A673 (cell line): ENCODE data around the gene FRMPD1. TPM values are rescaled to one million over a fixed set of nuclear protein-coding genes. Genes with fewer than 3 reads are reported as not detected.

ENCODE experiments used
- BruUV-seq: library from RNA; stranded (reverse); fragments of 400-500 nt; replicated peaks from 2 replicates; lab custom pipeline; 2021; lab: Mats Ljungman, UMichigan
- CTCF ChIA-PET: fragments of 300-600 bp; sonication (Branson Sonifier 250); formaldehyde crosslinking; loops from one replicate; lab custom pipeline; 2022; ENCODE audit warnings: antibody characterized with exemption; lab: Charles Lee
- POLR2A ChIA-PET: fragments of 300-600 bp; sonication (Branson Sonifier 250); formaldehyde crosslinking; loops from one replicate; lab custom pipeline; 2022; ENCODE audit warnings: antibody characterized with exemption; ENCODE audit not compliant: low non-redundant PET; lab: Charles Lee
- DNase-seq: peaks from one replicate; pipeline ENCODE4 v3.0.0-alpha.2; 2015; ENCODE audit warnings: low spot score
- H3K27ac ChIP-seq: fragments of 200-600 bp; sonication (generic); 2 replicates; pipeline ENCODE4 v1.5.1; 2016; ENCODE audit warnings: mixed run types, low read depth, mild to moderate bottlenecking, mixed read lengths, antibody characterized with exemption, low read length; ENCODE audit not compliant: poor library complexity, severe bottlenecking
- H3K27me3 ChIP-seq: fragments of 200-600 bp; sonication (generic); replicated peaks from 2 replicates; pipeline ENCODE4 v1.6.1; 2017; ENCODE audit warnings: mixed run types, low read depth, mild to moderate bottlenecking, mixed read lengths, antibody characterized with exemption, low read length; ENCODE audit not compliant: insufficient read depth, poor library complexity
- H3K36me3 ChIP-seq: fragments of 200-600 bp; sonication (generic); 2 replicates; pipeline ENCODE4 v1.6.1; 2016; ENCODE audit warnings: mixed run types, mild to moderate bottlenecking, mixed read lengths, antibody characterized with exemption, low read length; ENCODE audit not compliant: insufficient read depth, poor library complexity, severe bottlenecking
- H3K4me1 ChIP-seq: fragments of 200-600 bp; sonication (generic); 2 replicates; pipeline ENCODE4 v1.6.1; 2017; ENCODE audit warnings: mixed run types, mild to moderate bottlenecking, mixed read lengths, antibody characterized with exemption, low read length; ENCODE audit not compliant: insufficient read depth, poor library complexity, severe bottlenecking
- H3K4me3 ChIP-seq: fragments of 200-600 bp; sonication (generic); 2 replicates; pipeline ENCODE4 v1.5.1; 2016; ENCODE audit warnings: low read depth, mixed run types, mild to moderate bottlenecking, mixed read lengths, low read length; ENCODE audit not compliant: poor library complexity, severe bottlenecking
- H3K9me3 ChIP-seq: fragments of 200-600 bp; sonication (generic); 2 replicates; pipeline ENCODE4 v1.6.1; 2016; ENCODE audit warnings: mixed run types, low read depth, mild to moderate bottlenecking, mixed read lengths, antibody characterized with exemption, low read length; ENCODE audit not compliant: poor library complexity, severe bottlenecking
- EZH2 ChIP-seq: fragments of 200-600 bp; sonication (generic); IDR thresholded peaks from 2 replicates; pipeline ENCODE4 v1.6.1; 2017; ENCODE audit warnings: borderline replicate concordance, low read depth, mild to moderate bottlenecking, mixed read lengths, antibody characterized with exemption, low read length; ENCODE audit not compliant: poor library complexity, severe bottlenecking
- intact Hi-C: fragments of 100-400 bp; cut with micrococcal nuclease; formaldehyde crosslinking; loops from one replicate; pipeline ENCODE4 v1.10.0; 2022; ENCODE audit not compliant: unreplicated experiment
- total RNA-seq: library from RNA; stranded (reverse); gene quantifications from 2 replicates; pipeline ENCODE4 v1.2.3, GENCODE V29; 2021
- TF ChIP-seq, protein P1 (sequence below): fragments of 300-800, 200-600 bp; sonication (generic); conservative IDR thresholded peaks from 2 replicates; pipeline ENCODE4 v1.5.1; 2017; ENCODE audit warnings: low read depth, mild to moderate bottlenecking, antibody characterized with exemption, low read length, moderate library complexity, mixed read lengths

The FRMPD1 gene
- total RNA-seq, 1 experiment from 2014 or later, result not detected

DNA sequence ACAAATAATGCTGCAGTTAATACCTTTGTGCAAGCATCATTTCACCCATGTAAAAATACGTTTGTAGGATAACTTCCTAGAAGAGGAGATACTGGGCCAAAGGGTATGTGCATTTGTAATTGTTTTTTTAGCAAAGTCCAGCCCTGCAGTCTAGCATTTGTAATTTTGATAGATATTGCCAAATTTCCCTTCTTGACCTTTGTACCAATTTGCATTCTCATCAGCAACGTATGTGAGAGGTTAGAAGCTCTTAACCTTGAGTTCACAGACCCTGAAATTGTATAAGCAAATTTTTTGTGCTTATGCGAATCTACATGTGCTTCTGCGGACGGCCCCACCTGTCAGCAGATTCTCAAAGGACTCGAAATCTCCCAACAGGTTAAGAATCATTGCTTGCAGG, 39.7 kb upstream of the FRMPD1 start:
- Histone ChIP-seq H3K27me3 (peaks cover 3% of the 10 kb centered on the region), H3K9me3 (no peaks in the 10 kb centered on the region), H3K36me3 (no peaks in the 10 kb centered on the region), H3K4me3 (no peak overlapping the region), H3K27ac (no peak overlapping the region), H3K4me1 (no peaks in the 10 kb centered on the region)
- TF ChIP-seq EZH2, result no peak
- BruUV-seq, result no TSS peak
- POLR2A ChIA-PET, result no interaction called here
- intact Hi-C loops, result no loop called here
- no peak for DNase-seq
- CTCF ChIA-PET, result no interaction called here

GRCh38 chr9:37611961-37612360, 38.8 kb upstream of the FRMPD1 start:
- Histone ChIP-seq H3K36me3 (no peaks in the 10 kb centered on the region), H3K27me3 (no peaks in the 10 kb centered on the region), H3K9me3 (no peaks in the 10 kb centered on the region), H3K4me3 (no peak overlapping the region), H3K27ac (no peak overlapping the region), H3K4me1 (no peaks in the 10 kb centered on the region)
- no TSS peak for BruUV-seq
- CTCF ChIA-PET, result no interaction called here
- TF ChIP-seq, protein P1, sequence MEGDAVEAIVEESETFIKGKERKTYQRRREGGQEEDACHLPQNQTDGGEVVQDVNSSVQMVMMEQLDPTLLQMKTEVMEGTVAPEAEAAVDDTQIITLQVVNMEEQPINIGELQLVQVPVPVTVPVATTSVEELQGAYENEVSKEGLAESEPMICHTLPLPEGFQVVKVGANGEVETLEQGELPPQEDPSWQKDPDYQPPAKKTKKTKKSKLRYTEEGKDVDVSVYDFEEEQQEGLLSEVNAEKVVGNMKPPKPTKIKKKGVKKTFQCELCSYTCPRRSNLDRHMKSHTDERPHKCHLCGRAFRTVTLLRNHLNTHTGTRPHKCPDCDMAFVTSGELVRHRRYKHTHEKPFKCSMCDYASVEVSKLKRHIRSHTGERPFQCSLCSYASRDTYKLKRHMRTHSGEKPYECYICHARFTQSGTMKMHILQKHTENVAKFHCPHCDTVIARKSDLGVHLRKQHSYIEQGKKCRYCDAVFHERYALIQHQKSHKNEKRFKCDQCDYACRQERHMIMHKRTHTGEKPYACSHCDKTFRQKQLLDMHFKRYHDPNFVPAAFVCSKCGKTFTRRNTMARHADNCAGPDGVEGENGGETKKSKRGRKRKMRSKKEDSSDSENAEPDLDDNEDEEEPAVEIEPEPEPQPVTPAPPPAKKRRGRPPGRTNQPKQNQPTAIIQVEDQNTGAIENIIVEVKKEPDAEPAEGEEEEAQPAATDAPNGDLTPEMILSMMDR, result no peak
- no peak for TF ChIP-seq EZH2
- DNase-seq, result no peak
- intact Hi-C loops, result no loop called here
- POLR2A ChIA-PET, result no interaction called here

- POLR2A ChIA-PET, result no interaction called here
Measured at GRCh38 chr9:37617161-37617560, 33.6 kb upstream of the FRMPD1 start.

GRCh38 chr9:37617832-37618231, 32.9 kb upstream of the FRMPD1 start:
- BruUV-seq, result no TSS peak
- DNase-seq, result peak; percentile 51
- no peak overlapping the region for H3K4me3 ChIP-seq
- intact Hi-C loops, result no loop called here
- no peaks in the 10 kb centered on the region for H3K27me3 ChIP-seq
- ChIA-PET POLR2A (no interaction called here), CTCF (no interaction called here)
- TF ChIP-seq, protein P1, result no peak
- no peak for TF ChIP-seq EZH2
- H3K36me3 ChIP-seq, result no peaks in the 10 kb centered on the region
- H3K9me3 ChIP-seq, result no peaks in the 10 kb centered on the region
- peaks cover 8% of the 10 kb centered on the region for H3K4me1 ChIP-seq
- H3K27ac ChIP-seq, result no peak overlapping the region

More at GRCh38 chr9:37617161-37617560, 33.6 kb upstream of the FRMPD1 start:
- peaks cover 8% of the 10 kb centered on the region for H3K4me1 ChIP-seq
- no peak overlapping the region for H3K4me3 ChIP-seq
- no peaks in the 10 kb centered on the region for H3K9me3 ChIP-seq
- no peaks in the 10 kb centered on the region for H3K27me3 ChIP-seq
- no TSS peak for BruUV-seq
- CTCF ChIA-PET, result no interaction called here
- no peak for DNase-seq
- no peak overlapping the region for H3K27ac ChIP-seq
- intact Hi-C loops, result no loop called here
- no peaks in the 10 kb centered on the region for H3K36me3 ChIP-seq
- TF ChIP-seq EZH2, result no peak
- TF ChIP-seq, protein P1, result no peak
